B cell (primary cell): Measurements from ENCODE around the gene FN3K. TPM values are rescaled to one million over a fixed set of nuclear protein-coding genes. Genes with fewer than 3 reads are reported as not detected.

ENCODE experiments used
- ATAC-seq: fragments of 200-7000 bp; cut with Tn5 transposase; one replicate; pipeline ENCODE4 v1.10.0; 2021; ENCODE audit warnings: low read depth, mild to moderate bottlenecking, moderate number of reproducible peaks, moderate library complexity
- CTCF ChIA-PET: fragments of 350-600 bp; sonication (Branson Sonifier 250); formaldehyde crosslinking; loops from one replicate; lab custom pipeline; 2021; ENCODE audit warnings: antibody characterized with exemption, inconsistent platforms; lab: Charles Lee
- POLR2A ChIA-PET: fragments of 350-600 bp; sonication (Branson Sonifier 250); formaldehyde crosslinking; loops from one replicate; lab custom pipeline; 2021; ENCODE audit warnings: antibody characterized with exemption; lab: Charles Lee
- DNase-seq: peaks from one replicate; pipeline ENCODE4 v3.0.0; 2013
- H2AFZ ChIP-seq: 2 replicates; pipeline ENCODE4 v1.6.1; 2012; ENCODE audit warnings: mild to moderate bottlenecking, low read depth, low read length; ENCODE audit not compliant: insufficient read depth, poor library complexity, severe bottlenecking
- H3K27ac ChIP-seq, 2 donors: 1 replicate in 1 of 2; 2 replicates in 1 of 2; pipeline ENCODE4 v1.5.1; 2012 to 2013; ENCODE audit warnings: low read length in 2 of 2, mild to moderate bottlenecking in 2 of 2, moderate library complexity in 1 of 2
- H3K27me3 ChIP-seq, 4 experiments: fragments of 200-600 bp in 1 of 4; sonication (generic) in 1 of 4; replicated peaks in 1 of 4; 1 replicate in 2 of 4; 2 replicates in 2 of 4; pipeline versions ENCODE4 v1.6.1 to v1.7.0; 2013 to 2016; ENCODE audit warnings: low read length in 3 of 4, mild to moderate bottlenecking in 2 of 4, mixed read lengths in 1 of 4, moderate library complexity in 1 of 4; ENCODE audit not compliant: insufficient read depth in 4 of 4, control insufficient read depth in 3 of 4; ENCODE audit errors: control extremely low read depth in 1 of 4
- H3K36me3 ChIP-seq, 2 experiments: replicated peaks in 1 of 2; 1 replicate in 1 of 2; 2 replicates in 1 of 2; pipeline versions ENCODE4 v1.6.1 to v1.7.1; 2013; ENCODE audit warnings: low read length in 1 of 2; ENCODE audit not compliant: insufficient read depth in 2 of 2, control insufficient read depth in 1 of 2; ENCODE audit errors: control extremely low read depth in 1 of 2, extremely low read depth in 1 of 2
- H3K4me1 ChIP-seq, 2 donors: fragments of 200-600 bp in 1 of 2; sonication (generic) in 1 of 2; 1 replicate in 1 of 2; 2 replicates in 1 of 2; pipeline versions ENCODE4 v1.5.1 to v1.6.1; 2013 to 2017; ENCODE audit warnings: low read length in 2 of 2; ENCODE audit not compliant: control insufficient read depth in 2 of 2, insufficient read depth in 2 of 2
- H3K4me2 ChIP-seq: replicated peaks from 2 replicates; pipeline ENCODE3; 2012; ENCODE audit warnings: mild to moderate bottlenecking, low read depth, low read length; ENCODE audit not compliant: poor library complexity, severe bottlenecking
- H3K4me3 ChIP-seq, 5 experiments: fragments of 200-600 bp in 1 of 5; sonication (generic) in 1 of 5; 1 replicate in 3 of 5; 2 replicates in 2 of 5; pipeline versions ENCODE4 v1.5.1 to v1.7.0; 2011 to 2016; ENCODE audit warnings: low read length in 4 of 5, mild to moderate bottlenecking in 4 of 5, low read depth in 2 of 5, control low read depth in 1 of 5, moderate library complexity in 1 of 5; ENCODE audit not compliant: insufficient read depth in 1 of 5; ENCODE audit errors: control extremely low read depth in 1 of 5, extremely low read depth in 1 of 5
- H3K79me2 ChIP-seq: fragments of 200-600 bp; sonication (generic); one replicate; pipeline ENCODE4 v1.6.0; 2016; ENCODE audit warnings: low read length; ENCODE audit not compliant: control insufficient read depth, insufficient read depth
- H3K9ac ChIP-seq: fragments of 200-600 bp; sonication (generic); 2 replicates; pipeline ENCODE4 v1.6.1; 2017; ENCODE audit warnings: mild to moderate bottlenecking, low read length, moderate library complexity
- H3K9me3 ChIP-seq, 3 donors: one replicate each; pipeline versions ENCODE4 v1.6.1 to v1.7.1; 2013; ENCODE audit warnings: low read length in 2 of 3; ENCODE audit not compliant: control insufficient read depth in 2 of 3, insufficient read depth in 1 of 3; ENCODE audit errors: control extremely low read depth in 1 of 3
- H4K20me1 ChIP-seq: 2 replicates; pipeline ENCODE4 v1.6.0; 2012; ENCODE audit warnings: mild to moderate bottlenecking, low read length; ENCODE audit not compliant: insufficient read depth, control insufficient read depth, poor library complexity, severe bottlenecking
- H3K27ac Mint-ChIP-seq: one replicate; pipeline ENCODE4 v1.8.0; 2021; ENCODE audit warnings: mixed read lengths
- H3K27me3 Mint-ChIP-seq: one replicate; pipeline ENCODE4 v1.8.0; 2021; ENCODE audit warnings: mixed read lengths
- H3K4me1 Mint-ChIP-seq: one replicate; pipeline ENCODE4 v1.8.0; 2021; ENCODE audit warnings: mixed read lengths
- H3K4me3 Mint-ChIP-seq: one replicate; pipeline ENCODE4 v1.8.0; 2021; ENCODE audit warnings: mixed read lengths
- H3K9me3 Mint-ChIP-seq: one replicate; pipeline ENCODE4 v1.8.0; 2022; ENCODE audit warnings: mixed read lengths; ENCODE audit not compliant: insufficient read depth
- CTCF ChIP-seq: fragments of 200-600 bp; IDR thresholded peaks from one replicate; pipeline ENCODE4 v1.8.0; 2022; ENCODE audit warnings: antibody characterized with exemption, mild to moderate bottlenecking
- EZH2 ChIP-seq: IDR thresholded peaks from 2 replicates; pipeline ENCODE4 v1.6.1; 2012; ENCODE audit warnings: borderline replicate concordance, low read depth, mild to moderate bottlenecking, moderate library complexity, low read length; ENCODE audit not compliant: insufficient read depth, poor library complexity, severe bottlenecking
- WGBS: methylation state at CpG from one replicate; pipeline ENCODE4 v1.1.5; 2013; ENCODE audit warnings: missing lambda C conversion rate; ENCODE audit not compliant: insufficient coverage; 5-methylcytosine and 5-hydroxymethylcytosine counted together
- intact Hi-C: fragments of 100-400 bp; cut with micrococcal nuclease; formaldehyde crosslinking; loops from one replicate; pipeline ENCODE4 v1.10.0; 2022
- polyA plus RNA-seq: library from polyadenylated mRNA; depleted of rRNA; stranded (reverse); fragments of >200 nt; gene quantifications from 2 replicates; pipeline ENCODE4 v1.2.3, GENCODE V29; 2012
- total RNA-seq, 2 donors: library from RNA; stranded (reverse); fragments of 120-200 nt in 1 of 2; gene quantifications; 1 replicate in 1 of 2; 2 replicates in 1 of 2; pipeline versions ENCODE4 v1.2.3 to v1.2.4, GENCODE V29; 2013 to 2022

FN3K gene
- total and polyA plus RNA-seq, 2 donors (not counting 1 experiment from before 2014, with no cell fraction given) = 1.1 to 2.6 TPM

GRCh38 chr17:82754297-82755208 is 19.1 kb downstream of the FN3K start:
- Mint-ChIP-seq H3K27me3 (no peaks in the 10 kb centered on the region), H3K27ac (no peak overlapping the region), H3K4me3 (peak overlapping the region; percentile 26), H3K9me3 (no peaks in the 10 kb centered on the region), H3K4me1 (peaks cover 14% of the 10 kb centered on the region)
- POLR2A ChIA-PET = no interaction called here
- H4K20me1 ChIP-seq = peaks cover 34% of the 10 kb centered on the region
- peaks cover 31% of the 10 kb centered on the region for H3K79me2 ChIP-seq
- peaks cover 7 to 15% of the 10 kb centered on the region in 2 donors for H3K4me1 ChIP-seq
- intact Hi-C loops = loop anchor here (5.0 kb wide), 2 partner anchors 107 to 297 kb away; partner anchors contain the start of genes NARF and WDR45B
- CTCF ChIA-PET = interaction anchor here (1.1 to 1.3 kb wide), 2 partner anchors 24 to 27 kb away, joined by 4 to 5 read pairs; no protein-coding TSS in a partner anchor
- H3K4me3 ChIP-seq = no peak overlapping the region
- H3K9ac ChIP-seq = no peak overlapping the region
- H3K27ac ChIP-seq = no peak overlapping the region
- no peak overlapping the region for H2AFZ ChIP-seq
- no peaks in the 10 kb centered on the region for H3K36me3 ChIP-seq
- H3K4me2 ChIP-seq = no peak overlapping the region
- H3K9me3 ChIP-seq = peaks cover 0 to 5% (median 0%) of the 10 kb centered on the region in 3 donors
- WGBS = 96% methylated on average over 15 of the region's 19 CpGs
- TF ChIP-seq EZH2 (no peak), CTCF (no peak)
- DNase-seq (no peak), ATAC-seq (no peak)
- H3K27me3 ChIP-seq = no peaks in the 10 kb centered on the region

GRCh38 chr17:82756166-82756565 is 20.8 kb downstream of the FN3K start:
- H3K27me3 ChIP-seq = no peaks in the 10 kb centered on the region
- TF ChIP-seq CTCF (no peak), EZH2 (no peak)
- DNase-seq = no peak
- no peak overlapping the region for H3K27ac ChIP-seq
- H3K9me3 ChIP-seq = no peaks in the 10 kb centered on the region
- no peak overlapping the region for H3K4me2 ChIP-seq
- H3K27ac Mint-ChIP-seq = no peak overlapping the region
- peaks cover 14% of the 10 kb centered on the region for H3K4me1 Mint-ChIP-seq
- H4K20me1 ChIP-seq = peaks cover 34% of the 10 kb centered on the region
- H3K36me3 ChIP-seq = no peaks in the 10 kb centered on the region
- no peak overlapping the region for H3K9ac ChIP-seq
- H3K4me3 ChIP-seq = no peak overlapping the region
- H3K4me1 ChIP-seq = peaks cover 7 to 15% of the 10 kb centered on the region in 2 donors
- POLR2A ChIA-PET = no interaction called here
- CTCF ChIA-PET = no interaction called here
- ATAC-seq = no peak
- no peak overlapping the region for H2AFZ ChIP-seq
- intact Hi-C loops = no loop called here
- 94% methylated on average over 3 of the region's 7 CpGs for WGBS
- H3K4me3 Mint-ChIP-seq = no peak overlapping the region
- peaks cover 31% of the 10 kb centered on the region for H3K79me2 ChIP-seq
- H3K9me3 Mint-ChIP-seq = no peaks in the 10 kb centered on the region
- H3K27me3 Mint-ChIP-seq = no peaks in the 10 kb centered on the region
